ENCODE results near the gene TRIM72.
"Not testable (repeated sequence)": the region's sequence is repeated elsewhere in the genome, so short reads cannot be mapped to it uniquely, and the experiment has no call there.

Gene TRIM72, protein sequence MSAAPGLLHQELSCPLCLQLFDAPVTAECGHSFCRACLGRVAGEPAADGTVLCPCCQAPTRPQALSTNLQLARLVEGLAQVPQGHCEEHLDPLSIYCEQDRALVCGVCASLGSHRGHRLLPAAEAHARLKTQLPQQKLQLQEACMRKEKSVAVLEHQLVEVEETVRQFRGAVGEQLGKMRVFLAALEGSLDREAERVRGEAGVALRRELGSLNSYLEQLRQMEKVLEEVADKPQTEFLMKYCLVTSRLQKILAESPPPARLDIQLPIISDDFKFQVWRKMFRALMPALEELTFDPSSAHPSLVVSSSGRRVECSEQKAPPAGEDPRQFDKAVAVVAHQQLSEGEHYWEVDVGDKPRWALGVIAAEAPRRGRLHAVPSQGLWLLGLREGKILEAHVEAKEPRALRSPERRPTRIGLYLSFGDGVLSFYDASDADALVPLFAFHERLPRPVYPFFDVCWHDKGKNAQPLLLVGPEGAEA

GRCh38 chr16:31213877-31214707 lies at the start of gene TRIM72:
TSS of gene TRIM72 (plus strand) at chr16:31214119. CDS start at chr16:31214739, 620 bp downstream.
- TF ChIP-seq, protein P1, sequence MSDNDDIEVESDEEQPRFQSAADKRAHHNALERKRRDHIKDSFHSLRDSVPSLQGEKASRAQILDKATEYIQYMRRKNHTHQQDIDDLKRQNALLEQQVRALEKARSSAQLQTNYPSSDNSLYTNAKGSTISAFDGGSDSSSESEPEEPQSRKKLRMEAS (IDR thresholded peaks at IDR 0.05; ENCODE audit: low read depth, low read length): no peak
- TF ChIP-seq MYC (IDR thresholded peaks at IDR 0.05; ENCODE audit: low read depth, low read length): no peak
- no peak for TF ChIP-seq POLR2A (IDR thresholded peaks at IDR 0.05; ENCODE audit: extremely low read depth, insufficient read length)
- no peak within 1 kb of the TSS for H3K4me3 ChIP-seq (ENCODE audit: low read depth, low read length)
- DNase-seq (ENCODE audit: low read depth): no peak

DNA sequence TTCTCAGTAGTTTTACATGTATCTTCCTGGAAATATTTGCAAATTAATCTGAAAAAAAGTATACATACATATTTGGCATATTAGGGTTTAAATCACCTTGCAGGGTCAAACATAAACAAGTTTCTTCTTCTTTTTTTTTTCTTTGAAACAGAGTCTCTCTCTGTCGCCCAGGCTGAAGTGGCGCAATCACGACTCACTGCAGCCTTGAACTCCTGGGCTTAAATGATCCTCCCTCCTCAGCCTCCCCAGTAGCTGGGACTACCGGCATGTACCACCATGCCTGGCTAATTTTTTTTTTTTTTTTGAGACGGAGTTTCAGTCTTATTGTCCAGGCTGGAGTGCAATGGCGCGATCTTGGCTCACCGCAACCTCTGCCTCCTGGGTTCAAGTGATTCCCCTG lies 46.6 kb upstream of the TRIM72 start:
- TF ChIP-seq POLR2A (IDR thresholded peaks at IDR 0.05; ENCODE audit: extremely low read depth, insufficient read length): no peak
- TF ChIP-seq, protein P2, sequence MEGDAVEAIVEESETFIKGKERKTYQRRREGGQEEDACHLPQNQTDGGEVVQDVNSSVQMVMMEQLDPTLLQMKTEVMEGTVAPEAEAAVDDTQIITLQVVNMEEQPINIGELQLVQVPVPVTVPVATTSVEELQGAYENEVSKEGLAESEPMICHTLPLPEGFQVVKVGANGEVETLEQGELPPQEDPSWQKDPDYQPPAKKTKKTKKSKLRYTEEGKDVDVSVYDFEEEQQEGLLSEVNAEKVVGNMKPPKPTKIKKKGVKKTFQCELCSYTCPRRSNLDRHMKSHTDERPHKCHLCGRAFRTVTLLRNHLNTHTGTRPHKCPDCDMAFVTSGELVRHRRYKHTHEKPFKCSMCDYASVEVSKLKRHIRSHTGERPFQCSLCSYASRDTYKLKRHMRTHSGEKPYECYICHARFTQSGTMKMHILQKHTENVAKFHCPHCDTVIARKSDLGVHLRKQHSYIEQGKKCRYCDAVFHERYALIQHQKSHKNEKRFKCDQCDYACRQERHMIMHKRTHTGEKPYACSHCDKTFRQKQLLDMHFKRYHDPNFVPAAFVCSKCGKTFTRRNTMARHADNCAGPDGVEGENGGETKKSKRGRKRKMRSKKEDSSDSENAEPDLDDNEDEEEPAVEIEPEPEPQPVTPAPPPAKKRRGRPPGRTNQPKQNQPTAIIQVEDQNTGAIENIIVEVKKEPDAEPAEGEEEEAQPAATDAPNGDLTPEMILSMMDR (IDR thresholded peaks at IDR 0.05; ENCODE audit: low read depth, low read length): no peak
- TF ChIP-seq MYC (IDR thresholded peaks at IDR 0.05; ENCODE audit: low read depth, low read length): no peak
- TF ChIP-seq, protein P1 (IDR thresholded peaks at IDR 0.05; ENCODE audit: low read depth, low read length): no peak
- H3K4me3 ChIP-seq (ENCODE audit: low read depth, low read length): no peak overlapping the region
- peak; percentile 54 for DNase-seq (ENCODE audit: low read depth)

- DNase-seq (ENCODE audit: low read depth): no peak
- no peak overlapping the region for H3K4me3 ChIP-seq (ENCODE audit: low read depth, low read length)
- TF ChIP-seq, protein P1 (IDR thresholded peaks at IDR 0.05; ENCODE audit: low read depth, low read length): no peak
- TF ChIP-seq, protein P2 (IDR thresholded peaks at IDR 0.05; ENCODE audit: low read depth, low read length): no peak
- TF ChIP-seq MYC (IDR thresholded peaks at IDR 0.05; ENCODE audit: low read depth, low read length) (no peak), POLR2A (IDR thresholded peaks at IDR 0.05; ENCODE audit: extremely low read depth, insufficient read length) (no peak)
These were observed 45.1 kb upstream of the TRIM72 start for GRCh38 chr16:31168848-31169247.

- not testable (repeated sequence) for DNase-seq (ENCODE audit: low read depth); H3K4me3 ChIP-seq (ENCODE audit: low read depth, low read length)
These were observed 43.9 kb upstream of the TRIM72 start for GRCh38 chr16:31170048-31170447.

DNA sequence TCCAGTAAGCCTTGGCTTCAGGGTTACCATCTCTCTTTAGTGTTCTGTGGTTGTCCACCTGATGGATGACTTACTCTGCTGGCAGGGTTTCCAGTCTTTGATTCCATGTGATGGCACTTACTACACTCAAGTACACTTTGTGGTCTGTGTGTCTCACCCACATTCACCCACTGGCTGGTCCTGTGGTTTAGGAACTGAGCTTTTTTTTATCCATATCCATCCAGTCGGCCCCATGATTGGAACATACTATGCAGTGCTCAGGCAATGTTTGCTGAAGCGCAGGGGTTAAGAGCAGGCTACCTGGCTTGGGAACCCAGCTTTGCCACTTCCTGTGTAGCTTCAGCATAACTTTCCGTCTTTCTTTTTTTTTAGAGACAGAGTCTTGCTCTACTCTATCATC lies 36.8 kb upstream of the TRIM72 start:
- no peak overlapping the region for H3K4me3 ChIP-seq (ENCODE audit: low read depth, low read length)
- peak; percentile 53 for DNase-seq (ENCODE audit: low read depth)
- TF ChIP-seq, protein P2 (IDR thresholded peaks at IDR 0.05; ENCODE audit: low read depth, low read length): no peak
- TF ChIP-seq MYC (IDR thresholded peaks at IDR 0.05; ENCODE audit: low read depth, low read length) (no peak), POLR2A (IDR thresholded peaks at IDR 0.05; ENCODE audit: extremely low read depth, insufficient read length) (no peak)
- TF ChIP-seq, protein P1 (IDR thresholded peaks at IDR 0.05; ENCODE audit: low read depth, low read length): no peak

DNA sequence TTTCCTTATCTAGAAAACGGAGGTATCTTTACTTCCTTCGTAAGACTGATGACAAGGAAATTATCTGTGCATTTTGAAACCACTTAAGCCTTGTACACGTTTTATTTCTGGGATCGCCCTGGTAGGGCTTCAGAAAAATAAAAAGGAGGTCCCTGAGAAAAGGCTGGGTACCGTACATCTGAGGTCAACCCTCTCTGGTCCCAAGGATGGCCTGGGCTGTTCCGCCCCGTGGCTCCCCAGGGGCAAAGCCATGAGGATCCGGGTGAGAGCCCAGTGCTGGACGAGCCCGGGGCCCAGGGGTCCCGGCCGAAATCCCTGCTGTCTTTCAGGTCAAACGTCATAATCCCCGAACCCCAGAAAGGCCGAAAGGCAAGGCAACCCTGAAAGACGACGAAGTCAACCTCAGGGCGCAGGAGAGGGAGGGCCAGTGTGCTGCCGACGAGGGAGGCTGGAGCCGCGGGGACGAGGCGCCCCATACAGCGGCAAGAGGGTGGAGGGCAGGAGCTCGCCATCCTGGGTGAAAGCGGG lies 34.6 kb upstream of the TRIM72 start:
- peak overlapping the region; percentile 90 for H3K4me3 ChIP-seq (ENCODE audit: low read depth, low read length)
- no peak for TF ChIP-seq MYC (IDR thresholded peaks at IDR 0.05; ENCODE audit: low read depth, low read length)
- TF ChIP-seq, protein P1 (IDR thresholded peaks at IDR 0.05; ENCODE audit: low read depth, low read length): peak; percentile 17; the same call in 1 of the 2 replicates
- no peak for DNase-seq (ENCODE audit: low read depth)

Data from NB4 (cell line).